ENCODE data around the gene PTK7.

Gene PTK7

GRCh38 chr6:43170931-43171706 is 95.0 kb downstream of the PTK7 start, which contains the start of gene SRF:
SRF (plus strand) TSS chr6:43171269; CDS start chr6:43171657, 388 bp downstream.
- TF ChIP-seq NFIC (IDR thresholded peaks at IDR 0.05) = no peak
- no peak for TF ChIP-seq CEBPB (IDR thresholded peaks at IDR 0.05)
- TF ChIP-seq YY1 (IDR thresholded peaks at IDR 0.05; ENCODE audit: low read depth) = peak; percentile 69
- TF ChIP-seq EGR1 (IDR thresholded peaks at IDR 0.05) = no peak
- no peak for TF ChIP-seq USF1 (IDR thresholded peaks at IDR 0.05)
- no peak; the same call in 1 of the 2 replicates for TF ChIP-seq RAD21 (IDR thresholded peaks at IDR 0.05; ENCODE audit: low read depth)
- TF ChIP-seq CREB1 (IDR thresholded peaks at IDR 0.05; ENCODE audit: low read depth) = peak; percentile 78
- TF ChIP-seq MAX (IDR thresholded peaks at IDR 0.05) = peak; percentile 59; the same call in 1 of the 2 replicates
- no peak for TF ChIP-seq REST (IDR thresholded peaks at IDR 0.05; ENCODE audit: low read depth)
- 0 out of 2 replicates have a peak, but pooled peaks have one; percentile 34 for TF ChIP-seq TEAD4 (IDR thresholded peaks at IDR 0.05)
- peak; percentile 5; the same call in 1 of the 2 replicates for TF ChIP-seq TCF12 (IDR thresholded peaks at IDR 0.05; ENCODE audit: low read depth)
- TF ChIP-seq FOXM1 (IDR thresholded peaks at IDR 0.05; ENCODE audit: borderline replicate concordance, low read depth) = no peak
- no peak for TF ChIP-seq EP300 (IDR thresholded peaks at IDR 0.05; ENCODE audit: borderline replicate concordance)
- TF ChIP-seq TAF1 (IDR thresholded peaks at IDR 0.05; ENCODE audit: low read depth) = peak; percentile 17; the same call in 1 of the 2 replicates
- peak; percentile 98 for TF ChIP-seq ZBTB7A (IDR thresholded peaks at IDR 0.05; ENCODE audit: low read depth)

- TF ChIP-seq EP300 (IDR thresholded peaks at IDR 0.05; ENCODE audit: borderline replicate concordance) (no peak), RAD21 (IDR thresholded peaks at IDR 0.05; ENCODE audit: low read depth) (no peak), TAF1 (IDR thresholded peaks at IDR 0.05; ENCODE audit: low read depth) (no peak), MAX (IDR thresholded peaks at IDR 0.05) (no peak), YY1 (IDR thresholded peaks at IDR 0.05; ENCODE audit: low read depth) (no peak), EGR1 (IDR thresholded peaks at IDR 0.05) (no peak), TCF12 (IDR thresholded peaks at IDR 0.05; ENCODE audit: low read depth) (no peak), FOXM1 (IDR thresholded peaks at IDR 0.05; ENCODE audit: borderline replicate concordance, low read depth) (no peak), REST (IDR thresholded peaks at IDR 0.05; ENCODE audit: low read depth) (no peak)
Measured at GRCh38 chr6:43171707-43172103, 95.6 kb downstream of the PTK7 start.

GRCh38 chr6:43172104-43173007 is 96.2 kb downstream of the PTK7 start:
- TF ChIP-seq TAF1 (IDR thresholded peaks at IDR 0.05; ENCODE audit: low read depth) = peak; percentile 40; the same call in 1 of the 2 replicates
- peak; percentile 54; the same call in 1 of the 2 replicates for TF ChIP-seq ZBTB7A (IDR thresholded peaks at IDR 0.05; ENCODE audit: low read depth)
- no peak for TF ChIP-seq REST (IDR thresholded peaks at IDR 0.05; ENCODE audit: low read depth)
- TF ChIP-seq USF1 (IDR thresholded peaks at IDR 0.05) = no peak
- TF ChIP-seq TEAD4 (IDR thresholded peaks at IDR 0.05) = no peak
- no peak for TF ChIP-seq FOXM1 (IDR thresholded peaks at IDR 0.05; ENCODE audit: borderline replicate concordance, low read depth)
- TF ChIP-seq CEBPB (IDR thresholded peaks at IDR 0.05) = no peak
- no peak for TF ChIP-seq NFIC (IDR thresholded peaks at IDR 0.05)
- no peak for TF ChIP-seq RAD21 (IDR thresholded peaks at IDR 0.05; ENCODE audit: low read depth)
- TF ChIP-seq TCF12 (IDR thresholded peaks at IDR 0.05; ENCODE audit: low read depth) = no peak
- TF ChIP-seq EGR1 (IDR thresholded peaks at IDR 0.05) = 0 out of 2 replicates have a peak, but pooled peaks have one; percentile 38
- no peak for TF ChIP-seq EP300 (IDR thresholded peaks at IDR 0.05; ENCODE audit: borderline replicate concordance)
- no peak for TF ChIP-seq MAX (IDR thresholded peaks at IDR 0.05)
- TF ChIP-seq YY1 (IDR thresholded peaks at IDR 0.05; ENCODE audit: low read depth) = no peak

Data from Ishikawa (cell line).